Measurements from ENCODE around the gene SUFU. TPM values are rescaled to one million over a fixed set of nuclear protein-coding genes. Genes with fewer than 3 reads are reported as not detected.
A peak's percentile ranks its signal among the peaks of the same experiment; 100 is the strongest.

The SUFU gene
- total and polyA plus RNA-seq, 2 of the 13 experiments (the other 11 are each of a cell fraction or from before 2014, with no cell fraction given): 2.9 to 5.5 TPM

DNA sequence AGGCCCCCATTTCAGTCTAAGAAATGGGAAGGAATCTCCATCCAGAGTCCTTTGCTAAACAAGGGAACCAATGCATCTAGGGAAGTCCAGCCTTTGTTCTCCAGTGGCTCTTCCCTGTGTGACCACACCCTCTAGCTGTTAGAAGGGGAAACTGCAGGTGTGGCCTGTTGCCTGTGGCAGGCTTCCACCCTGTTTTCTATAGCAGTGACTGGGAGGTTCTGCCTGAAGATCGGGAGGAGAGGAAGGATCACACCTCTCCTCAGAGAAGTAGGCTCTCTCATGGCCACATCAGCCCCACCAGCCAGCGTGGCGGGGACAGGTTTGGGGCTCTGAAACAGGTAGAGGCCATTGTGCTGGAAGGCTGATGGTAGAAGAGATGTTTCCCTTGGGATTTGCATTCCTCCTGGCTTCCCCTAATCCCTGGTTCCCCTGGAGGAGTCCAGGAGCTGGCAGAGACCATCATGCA, 92.8 kb downstream of the SUFU start (continued):
- TF ChIP-seq, protein P1, sequence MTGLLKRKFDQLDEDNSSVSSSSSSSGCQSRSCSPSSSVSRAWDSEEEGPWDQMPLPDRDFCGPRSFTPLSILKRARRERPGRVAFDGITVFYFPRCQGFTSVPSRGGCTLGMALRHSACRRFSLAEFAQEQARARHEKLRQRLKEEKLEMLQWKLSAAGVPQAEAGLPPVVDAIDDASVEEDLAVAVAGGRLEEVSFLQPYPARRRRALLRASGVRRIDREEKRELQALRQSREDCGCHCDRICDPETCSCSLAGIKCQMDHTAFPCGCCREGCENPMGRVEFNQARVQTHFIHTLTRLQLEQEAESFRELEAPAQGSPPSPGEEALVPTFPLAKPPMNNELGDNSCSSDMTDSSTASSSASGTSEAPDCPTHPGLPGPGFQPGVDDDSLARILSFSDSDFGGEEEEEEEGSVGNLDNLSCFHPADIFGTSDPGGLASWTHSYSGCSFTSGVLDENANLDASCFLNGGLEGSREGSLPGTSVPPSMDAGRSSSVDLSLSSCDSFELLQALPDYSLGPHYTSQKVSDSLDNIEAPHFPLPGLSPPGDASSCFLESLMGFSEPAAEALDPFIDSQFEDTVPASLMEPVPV (CRISPR knock-in tag; IDR thresholded peaks at IDR 0.05): 0 out of 2 replicates have a peak, but pooled peaks have one; percentile 41
- TF ChIP-seq KMT2A (CRISPR knock-in tag; IDR thresholded peaks at IDR 0.05) (0 out of 2 replicates have a peak, but pooled peaks have one; percentile 41), SMC3 (IDR thresholded peaks at IDR 0.05; ENCODE audit: low read length) (peak; percentile 82), KDM2A (CRISPR knock-in tag; IDR thresholded peaks at IDR 0.05; ENCODE audit: borderline replicate concordance, low read depth) (peak; percentile 44; the same call in 1 of the 2 replicates), IRF2 (CRISPR knock-in tag; IDR thresholded peaks at IDR 0.05) (0 out of 2 replicates have a peak, but pooled peaks have one; percentile 15), STAG1 (CRISPR knock-in tag; IDR thresholded peaks at IDR 0.05) (peak; percentile 73), SALL1 (CRISPR knock-in tag; IDR thresholded peaks at IDR 0.05) (peak; percentile 48), FOXA1 (IDR thresholded peaks at IDR 0.05) (no peak), FOXA1 (CRISPR knock-in tag; IDR thresholded peaks at IDR 0.05) (no peak), ZBTB42 (CRISPR knock-in tag; IDR thresholded peaks at IDR 0.05) (no peak), XRCC5 (optimal IDR thresholded peaks at IDR 0.05; ENCODE audit: low read length) (peak; percentile 89), SRF (IDR thresholded peaks at IDR 0.05; ENCODE audit: low read depth, low read length) (peak; percentile 10; the same call in 1 of the 2 replicates), REPIN1 (CRISPR knock-in tag; IDR thresholded peaks at IDR 0.05; ENCODE audit: borderline replicate concordance, low read depth) (peak; percentile 57; the same call in 1 of the 2 replicates), NONO (IDR thresholded peaks at IDR 0.05) (no peak), NONO (CRISPR knock-in tag; conservative IDR thresholded peaks at IDR 0.05) (0 out of 2 replicates have a peak, but pooled peaks have one; percentile 0), ZNF850 (CRISPR knock-in tag; conservative IDR thresholded peaks at IDR 0.05) (no peak)
- TF ChIP-seq, protein P2, sequence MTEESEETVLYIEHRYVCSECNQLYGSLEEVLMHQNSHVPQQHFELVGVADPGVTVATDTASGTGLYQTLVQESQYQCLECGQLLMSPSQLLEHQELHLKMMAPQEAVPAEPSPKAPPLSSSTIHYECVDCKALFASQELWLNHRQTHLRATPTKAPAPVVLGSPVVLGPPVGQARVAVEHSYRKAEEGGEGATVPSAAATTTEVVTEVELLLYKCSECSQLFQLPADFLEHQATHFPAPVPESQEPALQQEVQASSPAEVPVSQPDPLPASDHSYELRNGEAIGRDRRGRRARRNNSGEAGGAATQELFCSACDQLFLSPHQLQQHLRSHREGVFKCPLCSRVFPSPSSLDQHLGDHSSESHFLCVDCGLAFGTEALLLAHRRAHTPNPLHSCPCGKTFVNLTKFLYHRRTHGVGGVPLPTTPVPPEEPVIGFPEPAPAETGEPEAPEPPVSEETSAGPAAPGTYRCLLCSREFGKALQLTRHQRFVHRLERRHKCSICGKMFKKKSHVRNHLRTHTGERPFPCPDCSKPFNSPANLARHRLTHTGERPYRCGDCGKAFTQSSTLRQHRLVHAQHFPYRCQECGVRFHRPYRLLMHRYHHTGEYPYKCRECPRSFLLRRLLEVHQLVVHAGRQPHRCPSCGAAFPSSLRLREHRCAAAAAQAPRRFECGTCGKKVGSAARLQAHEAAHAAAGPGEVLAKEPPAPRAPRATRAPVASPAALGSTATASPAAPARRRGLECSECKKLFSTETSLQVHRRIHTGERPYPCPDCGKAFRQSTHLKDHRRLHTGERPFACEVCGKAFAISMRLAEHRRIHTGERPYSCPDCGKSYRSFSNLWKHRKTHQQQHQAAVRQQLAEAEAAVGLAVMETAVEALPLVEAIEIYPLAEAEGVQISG (CRISPR knock-in tag; IDR thresholded peaks at IDR 0.05): peak; percentile 42; the same call in 1 of the 2 replicates
- TF ChIP-seq, protein P3, sequence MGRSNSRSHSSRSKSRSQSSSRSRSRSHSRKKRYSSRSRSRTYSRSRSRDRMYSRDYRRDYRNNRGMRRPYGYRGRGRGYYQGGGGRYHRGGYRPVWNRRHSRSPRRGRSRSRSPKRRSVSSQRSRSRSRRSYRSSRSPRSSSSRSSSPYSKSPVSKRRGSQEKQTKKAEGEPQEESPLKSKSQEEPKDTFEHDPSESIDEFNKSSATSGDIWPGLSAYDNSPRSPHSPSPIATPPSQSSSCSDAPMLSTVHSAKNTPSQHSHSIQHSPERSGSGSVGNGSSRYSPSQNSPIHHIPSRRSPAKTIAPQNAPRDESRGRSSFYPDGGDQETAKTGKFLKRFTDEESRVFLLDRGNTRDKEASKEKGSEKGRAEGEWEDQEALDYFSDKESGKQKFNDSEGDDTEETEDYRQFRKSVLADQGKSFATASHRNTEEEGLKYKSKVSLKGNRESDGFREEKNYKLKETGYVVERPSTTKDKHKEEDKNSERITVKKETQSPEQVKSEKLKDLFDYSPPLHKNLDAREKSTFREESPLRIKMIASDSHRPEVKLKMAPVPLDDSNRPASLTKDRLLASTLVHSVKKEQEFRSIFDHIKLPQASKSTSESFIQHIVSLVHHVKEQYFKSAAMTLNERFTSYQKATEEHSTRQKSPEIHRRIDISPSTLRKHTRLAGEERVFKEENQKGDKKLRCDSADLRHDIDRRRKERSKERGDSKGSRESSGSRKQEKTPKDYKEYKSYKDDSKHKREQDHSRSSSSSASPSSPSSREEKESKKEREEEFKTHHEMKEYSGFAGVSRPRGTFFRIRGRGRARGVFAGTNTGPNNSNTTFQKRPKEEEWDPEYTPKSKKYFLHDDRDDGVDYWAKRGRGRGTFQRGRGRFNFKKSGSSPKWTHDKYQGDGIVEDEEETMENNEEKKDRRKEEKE (IDR thresholded peaks at IDR 0.05): no peak
- TF ChIP-seq, protein P4, sequence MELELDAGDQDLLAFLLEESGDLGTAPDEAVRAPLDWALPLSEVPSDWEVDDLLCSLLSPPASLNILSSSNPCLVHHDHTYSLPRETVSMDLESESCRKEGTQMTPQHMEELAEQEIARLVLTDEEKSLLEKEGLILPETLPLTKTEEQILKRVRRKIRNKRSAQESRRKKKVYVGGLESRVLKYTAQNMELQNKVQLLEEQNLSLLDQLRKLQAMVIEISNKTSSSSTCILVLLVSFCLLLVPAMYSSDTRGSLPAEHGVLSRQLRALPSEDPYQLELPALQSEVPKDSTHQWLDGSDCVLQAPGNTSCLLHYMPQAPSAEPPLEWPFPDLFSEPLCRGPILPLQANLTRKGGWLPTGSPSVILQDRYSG (CRISPR knock-in tag; IDR thresholded peaks at IDR 0.05): no peak
- TF ChIP-seq, protein P5, sequence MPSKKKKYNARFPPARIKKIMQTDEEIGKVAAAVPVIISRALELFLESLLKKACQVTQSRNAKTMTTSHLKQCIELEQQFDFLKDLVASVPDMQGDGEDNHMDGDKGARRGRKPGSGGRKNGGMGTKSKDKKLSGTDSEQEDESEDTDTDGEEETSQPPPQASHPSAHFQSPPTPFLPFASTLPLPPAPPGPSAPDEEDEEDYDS (CRISPR knock-in tag; IDR thresholded peaks at IDR 0.05): 0 out of 2 replicates have a peak, but pooled peaks have one; percentile 35
- TF ChIP-seq, protein P6, sequence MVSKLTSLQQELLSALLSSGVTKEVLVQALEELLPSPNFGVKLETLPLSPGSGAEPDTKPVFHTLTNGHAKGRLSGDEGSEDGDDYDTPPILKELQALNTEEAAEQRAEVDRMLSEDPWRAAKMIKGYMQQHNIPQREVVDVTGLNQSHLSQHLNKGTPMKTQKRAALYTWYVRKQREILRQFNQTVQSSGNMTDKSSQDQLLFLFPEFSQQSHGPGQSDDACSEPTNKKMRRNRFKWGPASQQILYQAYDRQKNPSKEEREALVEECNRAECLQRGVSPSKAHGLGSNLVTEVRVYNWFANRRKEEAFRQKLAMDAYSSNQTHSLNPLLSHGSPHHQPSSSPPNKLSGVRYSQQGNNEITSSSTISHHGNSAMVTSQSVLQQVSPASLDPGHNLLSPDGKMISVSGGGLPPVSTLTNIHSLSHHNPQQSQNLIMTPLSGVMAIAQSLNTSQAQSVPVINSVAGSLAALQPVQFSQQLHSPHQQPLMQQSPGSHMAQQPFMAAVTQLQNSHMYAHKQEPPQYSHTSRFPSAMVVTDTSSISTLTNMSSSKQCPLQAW (CRISPR knock-in tag; IDR thresholded peaks at IDR 0.05): peak; percentile 58; the same call in 1 of the 2 replicates

Measured in HepG2 (cell line).